Right lobe of liver (tissue), 6 donors: ENCODE measurements around the gene CHPF. TPM values are rescaled to one million over a fixed set of nuclear protein-coding genes. Genes with fewer than 3 reads are reported as not detected.

Experiments
- ATAC-seq, 4 donors: fragments of 200-7000 bp; cut with Tn5 transposase; one replicate each; pipeline ENCODE4 v1.9.1; 2020; ENCODE audit warnings: mild to moderate bottlenecking in 4 of 4, moderate library complexity in 4 of 4
- DNase-seq, 3 donors: peaks; one replicate each; pipeline ENCODE4 v3.0.0-alpha.2; 2020
- H3K27ac ChIP-seq, 3 donors: fragments of 200-600 bp; one replicate each; pipeline ENCODE4 v1.8.0; 2022
- H3K27me3 ChIP-seq, 2 donors: fragments of 200-600 bp; one replicate each; pipeline ENCODE4 v1.8.0; 2022
- H3K36me3 ChIP-seq, 4 donors: fragments of 200-600 bp; sonication (generic) in 1 of 4; one replicate each; pipeline versions ENCODE4 v1.5.1 to v1.8.0; 2017 to 2022; ENCODE audit warnings: control low read depth in 1 of 4
- H3K4me1 ChIP-seq, 4 donors: fragments of 200-600 bp; sonication (generic) in 1 of 4; one replicate each; pipeline versions ENCODE4 v1.5.1 to v1.8.0; 2017 to 2022; ENCODE audit warnings: control low read depth in 1 of 4
- H3K4me3 ChIP-seq, 3 donors: fragments of 200-600 bp; one replicate each; pipeline ENCODE4 v1.8.0; 2022
- H3K9me3 ChIP-seq, 4 donors: fragments of 200-600 bp; sonication (generic) in 1 of 4; one replicate each; pipeline versions ENCODE4 v1.5.1 to v1.8.0; 2017 to 2022; ENCODE audit warnings: control low read depth in 1 of 4
- POLR2A ChIP-seq: fragments of 450-650 bp; IDR thresholded peaks from one replicate; pipeline ENCODE4 v1.6.1; 2017; ENCODE audit warnings: antibody characterized with exemption, mild to moderate bottlenecking
- WGBS: methylation state at CpG from one replicate; pipeline ENCODE4 v1.1.6; 2018; ENCODE audit warnings: low coverage, low lambda C conversion rate; ENCODE audit not compliant: insufficient coverage; ENCODE audit errors: missing lambda C conversion rate; 5-methylcytosine and 5-hydroxymethylcytosine counted together
- intact Hi-C, 2 donors: fragments of 100-400 bp; cut with DNase I; formaldehyde crosslinking; loops; one replicate each; pipeline versions ENCODE4 v1.11.2 to v1.14.1; 2022
- total RNA-seq, 6 experiments: library from RNA; depleted of rRNA in 2 of 6; stranded (reverse); fragments of >200 nt in 2 of 6; fragmentation: NEBNext Ultra II Directional in 3 of 6; extraction: Animal tissue kit (Norgen Biotek cat#: 25700) in 3 of 6; gene quantifications; one replicate each; pipeline versions ENCODE4 v1.1.0 to v1.2.4, GENCODE V29; 2016 to 2023
- TF ChIP-seq, protein P1 (sequence below), 4 donors: fragments of 200-600 bp in 3 of 4; fragments of 450-650 bp in 1 of 4; IDR thresholded peaks; one replicate each; pipeline versions ENCODE4 v1.5.1 to v1.8.0; 2016 to 2022; ENCODE audit warnings: antibody characterized with exemption in 4 of 4, mild to moderate bottlenecking in 2 of 4
- donor health status: DM: no; HTN: yes; CAD: no.
- donor health status: DM: no; HTN: no; CAD: no.
- donor health status: DM: no; HTN: no; CAD: no.
- donor health status: DM: no; HTN: yes; CAD: no.
- donor health status: DM: no; HTN: yes; CAD: no.

CHPF gene
- total RNA-seq, 6 experiments from 2014 or later = 33.2 to 183 (median 39.6) TPM

GRCh38 chr2:219557791-219558785 lies 14.5 kb upstream of the CHPF start:
- DNase-seq (no peak), ATAC-seq (no peak)
- TF ChIP-seq, protein P1, sequence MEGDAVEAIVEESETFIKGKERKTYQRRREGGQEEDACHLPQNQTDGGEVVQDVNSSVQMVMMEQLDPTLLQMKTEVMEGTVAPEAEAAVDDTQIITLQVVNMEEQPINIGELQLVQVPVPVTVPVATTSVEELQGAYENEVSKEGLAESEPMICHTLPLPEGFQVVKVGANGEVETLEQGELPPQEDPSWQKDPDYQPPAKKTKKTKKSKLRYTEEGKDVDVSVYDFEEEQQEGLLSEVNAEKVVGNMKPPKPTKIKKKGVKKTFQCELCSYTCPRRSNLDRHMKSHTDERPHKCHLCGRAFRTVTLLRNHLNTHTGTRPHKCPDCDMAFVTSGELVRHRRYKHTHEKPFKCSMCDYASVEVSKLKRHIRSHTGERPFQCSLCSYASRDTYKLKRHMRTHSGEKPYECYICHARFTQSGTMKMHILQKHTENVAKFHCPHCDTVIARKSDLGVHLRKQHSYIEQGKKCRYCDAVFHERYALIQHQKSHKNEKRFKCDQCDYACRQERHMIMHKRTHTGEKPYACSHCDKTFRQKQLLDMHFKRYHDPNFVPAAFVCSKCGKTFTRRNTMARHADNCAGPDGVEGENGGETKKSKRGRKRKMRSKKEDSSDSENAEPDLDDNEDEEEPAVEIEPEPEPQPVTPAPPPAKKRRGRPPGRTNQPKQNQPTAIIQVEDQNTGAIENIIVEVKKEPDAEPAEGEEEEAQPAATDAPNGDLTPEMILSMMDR (IDR thresholded peaks at IDR 0.05) = no peak
- TF ChIP-seq POLR2A = no peak

DNA sequence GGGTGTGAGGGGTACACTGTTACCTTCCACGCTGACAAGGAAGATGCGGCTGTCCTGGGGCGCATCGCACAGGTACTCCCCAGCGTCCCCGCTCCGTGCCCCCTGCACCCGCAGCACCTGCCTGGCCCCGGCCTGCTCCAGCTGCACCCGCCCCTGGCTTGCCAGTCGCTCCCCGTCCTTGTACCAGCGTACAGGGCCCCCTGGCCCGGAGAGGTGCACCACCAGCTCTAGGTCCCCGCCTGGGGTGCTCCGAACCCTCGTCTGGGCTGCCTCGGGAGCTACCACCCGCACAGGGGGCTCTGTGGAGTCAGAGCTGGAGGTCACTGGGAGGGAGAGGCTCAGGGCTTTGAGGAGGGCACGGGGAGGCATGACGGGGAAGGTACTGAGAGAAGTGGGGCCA lies 13.7 kb upstream of the CHPF start:
- intact Hi-C loops = no loop called here
- no peak for ATAC-seq
- no peaks in the 10 kb centered on the region for H3K9me3 ChIP-seq
- TF ChIP-seq POLR2A = no peak
- TF ChIP-seq, protein P1 (IDR thresholded peaks at IDR 0.05) = no peak
- WGBS = 83% methylated on average over 1 of the region's 21 CpGs
- no peak overlapping the region for H3K27ac ChIP-seq
- no peaks in the 10 kb centered on the region for H3K27me3 ChIP-seq
- no peak for DNase-seq
- no peak overlapping the region for H3K4me3 ChIP-seq
- no peaks in the 10 kb centered on the region for H3K36me3 ChIP-seq
- H3K4me1 ChIP-seq = peaks cover 0 to 6% (median 0%) of the 10 kb centered on the region in 4 donors

More at GRCh38 chr2:219557791-219558785, 14.5 kb upstream of the CHPF start:
- Histone ChIP-seq H3K27ac (no peak overlapping the region), H3K9me3 (no peaks in the 10 kb centered on the region), H3K36me3 (no peaks in the 10 kb centered on the region), H3K4me3 (no peak overlapping the region), H3K27me3 (no peaks in the 10 kb centered on the region), H3K4me1 (peaks cover 0 to 1% (median 0%) of the 10 kb centered on the region in 4 donors)
- WGBS = no CpG with 5 or more reads among the region's 25 CpGs
- intact Hi-C loops = no loop called here

GRCh38 chr2:219556413-219556812 lies 12.8 kb upstream of the CHPF start:
- ATAC-seq (no peak), DNase-seq (no peak)
- no CpG with 5 or more reads among the region's 19 CpGs for WGBS
- no peaks in the 10 kb centered on the region for H3K27me3 ChIP-seq
- no peaks in the 10 kb centered on the region for H3K36me3 ChIP-seq
- no peak for TF ChIP-seq POLR2A
- TF ChIP-seq, protein P1 (IDR thresholded peaks at IDR 0.05) = no peak
- intact Hi-C loops = no loop called here
- no peak overlapping the region for H3K4me3 ChIP-seq
- H3K27ac ChIP-seq = no peak overlapping the region
- H3K9me3 ChIP-seq = no peaks in the 10 kb centered on the region
- peaks cover 0 to 10% (median 0%) of the 10 kb centered on the region in 4 donors for H3K4me1 ChIP-seq

GRCh38 chr2:219555956-219556355 lies 12.3 kb upstream of the CHPF start:
- WGBS = no CpG with 5 or more reads among the region's 20 CpGs
- ATAC-seq (no peak), DNase-seq (no peak)
- intact Hi-C loops = no loop called here
- Histone ChIP-seq H3K27ac (no peak overlapping the region), H3K9me3 (no peaks in the 10 kb centered on the region), H3K36me3 (no peaks in the 10 kb centered on the region), H3K27me3 (no peaks in the 10 kb centered on the region), H3K4me3 (no peak overlapping the region), H3K4me1 (peaks cover 0 to 10% (median 0%) of the 10 kb centered on the region in 4 donors)
- TF ChIP-seq, protein P1 (IDR thresholded peaks at IDR 0.05) = no peak
- no peak for TF ChIP-seq POLR2A
